ENCODE results near the gene SHOC1. TPM values are rescaled to one million over a fixed set of nuclear protein-coding genes. Genes with fewer than 3 reads are reported as not detected.

Gene SHOC1
- total and polyA plus RNA-seq, 2 donors (not counting 1 experiment from before 2014, with no cell fraction given) = under 0.01 to 0.02 TPM

- Histone ChIP-seq H3K27ac (ENCODE audit: insufficient read depth, low read length) (peak overlapping the region; percentile 6), H3K79me2 (ENCODE audit: control insufficient read depth, insufficient read depth, low read length) (no peaks in the 10 kb centered on the region), H2AFZ (ENCODE audit: low read length) (peak overlapping the region; percentile 48), H3K36me3 (ENCODE audit: control insufficient read depth, insufficient read depth, low read length) (no peaks in the 10 kb centered on the region), H3K9me3 (ENCODE audit: control insufficient read depth, insufficient read depth, low read depth, low read length) (no peaks in the 10 kb centered on the region), H3K4me3 (replicated peaks in 1 of 4; ENCODE audit: control extremely low read depth in 1 of 4, insufficient read depth in 1 of 4, low read depth in 3 of 4, low read length in 4 of 4) (no peak overlapping the region), H4K20me1 (ENCODE audit: control insufficient read depth, extremely low read depth, insufficient read depth, low read length) (no peaks in the 10 kb centered on the region), H3K9ac (ENCODE audit: insufficient read depth, low read length) (no peak overlapping the region), H3K4me1 (ENCODE audit: control insufficient read depth, extremely low read depth, insufficient read depth, low read length) (peaks cover 2% of the 10 kb centered on the region), H3K4me2 (ENCODE audit: extremely low read depth, insufficient read depth, low read length) (no peak overlapping the region), H3K27me3 (ENCODE audit: control insufficient read depth, insufficient read depth, low read length) (no peaks in the 10 kb centered on the region)
- peak; percentile 72 to 90 for DNase-seq (ENCODE audit: low read depth in 2 of 2)
- TF ChIP-seq CTCF (conservative IDR thresholded peaks at IDR 0.05 in 1 of 2, IDR thresholded peaks at IDR 0.05 in 1 of 2; ENCODE audit: low read depth in 1 of 2, low read length in 2 of 2) (peak; percentile 49 to 63), EZH2 (IDR thresholded peaks at IDR 0.05; ENCODE audit: low read length, missing control alignments) (no peak)
Measured at GRCh38 chr9:111759762-111760639, 34.7 kb downstream of the SHOC1 start.

DNA sequence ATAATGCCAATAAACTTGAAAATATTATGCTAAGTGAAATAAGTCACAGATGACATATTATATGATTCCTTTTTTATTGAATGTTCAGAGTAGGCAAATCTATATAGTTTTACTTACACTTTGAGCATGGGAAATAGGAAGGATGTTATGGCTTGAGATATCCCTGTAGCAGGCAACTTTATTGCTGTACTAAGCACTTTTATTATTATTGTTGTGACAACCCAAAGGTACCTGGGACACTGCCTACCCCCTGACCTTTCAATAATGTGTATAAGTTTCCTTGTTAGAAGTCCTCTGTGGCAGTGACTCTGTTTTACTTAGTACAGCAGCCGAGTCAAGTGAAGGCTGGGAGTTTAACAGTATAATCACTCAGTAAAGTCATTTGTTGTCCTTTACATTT lies 39.9 kb downstream of the SHOC1 start:
- Histone ChIP-seq H2AFZ (ENCODE audit: low read length) (no peak overlapping the region), H3K27me3 (ENCODE audit: control insufficient read depth, insufficient read depth, low read length) (no peaks in the 10 kb centered on the region), H4K20me1 (ENCODE audit: control insufficient read depth, extremely low read depth, insufficient read depth, low read length) (no peaks in the 10 kb centered on the region), H3K36me3 (ENCODE audit: control insufficient read depth, insufficient read depth, low read length) (no peaks in the 10 kb centered on the region), H3K27ac (ENCODE audit: insufficient read depth, low read length) (no peak overlapping the region), H3K79me2 (ENCODE audit: control insufficient read depth, insufficient read depth, low read length) (no peaks in the 10 kb centered on the region), H3K4me3 (replicated peaks in 1 of 4; ENCODE audit: control extremely low read depth in 1 of 4, insufficient read depth in 1 of 4, low read depth in 3 of 4, low read length in 4 of 4) (no peak overlapping the region), H3K4me2 (ENCODE audit: extremely low read depth, insufficient read depth, low read length) (no peak overlapping the region), H3K9ac (ENCODE audit: insufficient read depth, low read length) (no peak overlapping the region), H3K9me3 (ENCODE audit: control insufficient read depth, insufficient read depth, low read depth, low read length) (no peaks in the 10 kb centered on the region), H3K4me1 (ENCODE audit: control insufficient read depth, extremely low read depth, insufficient read depth, low read length) (peaks cover 2% of the 10 kb centered on the region)
- no peak for DNase-seq (ENCODE audit: low read depth in 2 of 2)
- no peak for TF ChIP-seq EZH2 (IDR thresholded peaks at IDR 0.05; ENCODE audit: low read length, missing control alignments)
- TF ChIP-seq CTCF (conservative IDR thresholded peaks at IDR 0.05 in 1 of 2, IDR thresholded peaks at IDR 0.05 in 1 of 2; ENCODE audit: low read depth in 1 of 2, low read length in 2 of 2) = no peak

DNA sequence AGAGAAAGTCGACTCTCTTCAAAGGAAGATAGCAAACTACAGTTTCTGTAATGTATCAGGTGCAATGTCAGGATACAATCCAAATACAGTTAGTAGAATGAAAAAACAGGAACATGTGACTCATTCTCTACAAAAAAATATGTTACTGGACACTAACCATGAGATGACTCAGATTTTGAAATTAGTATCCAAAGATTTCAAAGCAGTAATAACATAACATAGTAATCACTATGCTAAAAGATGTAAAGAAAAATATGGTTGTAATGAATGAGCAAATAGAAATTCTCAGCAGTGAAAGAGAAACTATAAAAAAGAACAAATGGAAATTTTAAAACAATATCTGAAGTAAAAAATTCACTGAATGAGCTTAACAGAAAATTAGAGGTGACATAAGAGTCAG lies 42.3 kb downstream of the SHOC1 start:
- Histone ChIP-seq H3K9ac (ENCODE audit: insufficient read depth, low read length) (no peak overlapping the region), H3K4me3 (replicated peaks in 1 of 4; ENCODE audit: control extremely low read depth in 1 of 4, insufficient read depth in 1 of 4, low read depth in 3 of 4, low read length in 4 of 4) (no peak overlapping the region), H2AFZ (ENCODE audit: low read length) (no peak overlapping the region), H3K79me2 (ENCODE audit: control insufficient read depth, insufficient read depth, low read length) (no peaks in the 10 kb centered on the region), H4K20me1 (ENCODE audit: control insufficient read depth, extremely low read depth, insufficient read depth, low read length) (no peaks in the 10 kb centered on the region), H3K4me2 (ENCODE audit: extremely low read depth, insufficient read depth, low read length) (no peak overlapping the region), H3K27ac (ENCODE audit: insufficient read depth, low read length) (no peak overlapping the region), H3K36me3 (ENCODE audit: control insufficient read depth, insufficient read depth, low read length) (no peaks in the 10 kb centered on the region), H3K4me1 (ENCODE audit: control insufficient read depth, extremely low read depth, insufficient read depth, low read length) (no peaks in the 10 kb centered on the region), H3K9me3 (ENCODE audit: control insufficient read depth, insufficient read depth, low read depth, low read length) (no peaks in the 10 kb centered on the region), H3K27me3 (ENCODE audit: control insufficient read depth, insufficient read depth, low read length) (no peaks in the 10 kb centered on the region)
- peak; percentile 33 to 72 for DNase-seq (ENCODE audit: low read depth in 2 of 2)
- TF ChIP-seq EZH2 (IDR thresholded peaks at IDR 0.05; ENCODE audit: low read length, missing control alignments) = no peak
- no peak for TF ChIP-seq CTCF (conservative IDR thresholded peaks at IDR 0.05 in 1 of 2, IDR thresholded peaks at IDR 0.05 in 1 of 2; ENCODE audit: low read depth in 1 of 2, low read length in 2 of 2)

Other genes starting within 250 kb of the SHOC1 start
- gene PTGR1, start 195.3 kb downstream of the SHOC1 start, total RNA-seq = 74.2 and 126 TPM in 2 replicates
- 137 and 191 TPM in 2 replicates for gene PTGR1, start 195.3 kb downstream of the SHOC1 start, polyA plus RNA-seq
- 6.7 and 7.3 TPM in 2 replicates for gene DNAJC25, start 163.6 kb downstream of the SHOC1 start, total RNA-seq
- 6.4 and 10.6 TPM in 2 replicates for gene DNAJC25, start 163.6 kb downstream of the SHOC1 start, polyA plus RNA-seq
- 54.4 and 64.1 TPM in 2 replicates for gene GNG10, start 133.3 kb downstream of the SHOC1 start, total RNA-seq
- gene GNG10, start 133.3 kb downstream of the SHOC1 start, polyA plus RNA-seq = 109 and 129 TPM in 2 replicates
- gene UGCG, start 101.9 kb upstream of the SHOC1 start, total RNA-seq = 90.7 and 143 TPM in 2 replicates
- gene UGCG, start 101.9 kb upstream of the SHOC1 start, polyA plus RNA-seq = 117 and 260 TPM in 2 replicates